GM19328 (cell line): ENCODE data around the gene DRG1.
"Not testable (repeated sequence)": the region's sequence is repeated elsewhere in the genome, so short reads cannot be mapped to it uniquely, and the experiment has no call there.

Source experiments
- ATAC-seq: cut with Tn5 transposase; IDR thresholded peaks from one replicate; pipeline ENCODE4 v1.9.1; 2021; ENCODE audit warnings: mild to moderate bottlenecking, moderate library complexity; ENCODE audit not compliant: unreplicated experiment

DRG1 gene, protein sequence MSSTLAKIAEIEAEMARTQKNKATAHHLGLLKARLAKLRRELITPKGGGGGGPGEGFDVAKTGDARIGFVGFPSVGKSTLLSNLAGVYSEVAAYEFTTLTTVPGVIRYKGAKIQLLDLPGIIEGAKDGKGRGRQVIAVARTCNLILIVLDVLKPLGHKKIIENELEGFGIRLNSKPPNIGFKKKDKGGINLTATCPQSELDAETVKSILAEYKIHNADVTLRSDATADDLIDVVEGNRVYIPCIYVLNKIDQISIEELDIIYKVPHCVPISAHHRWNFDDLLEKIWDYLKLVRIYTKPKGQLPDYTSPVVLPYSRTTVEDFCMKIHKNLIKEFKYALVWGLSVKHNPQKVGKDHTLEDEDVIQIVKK

DNA sequence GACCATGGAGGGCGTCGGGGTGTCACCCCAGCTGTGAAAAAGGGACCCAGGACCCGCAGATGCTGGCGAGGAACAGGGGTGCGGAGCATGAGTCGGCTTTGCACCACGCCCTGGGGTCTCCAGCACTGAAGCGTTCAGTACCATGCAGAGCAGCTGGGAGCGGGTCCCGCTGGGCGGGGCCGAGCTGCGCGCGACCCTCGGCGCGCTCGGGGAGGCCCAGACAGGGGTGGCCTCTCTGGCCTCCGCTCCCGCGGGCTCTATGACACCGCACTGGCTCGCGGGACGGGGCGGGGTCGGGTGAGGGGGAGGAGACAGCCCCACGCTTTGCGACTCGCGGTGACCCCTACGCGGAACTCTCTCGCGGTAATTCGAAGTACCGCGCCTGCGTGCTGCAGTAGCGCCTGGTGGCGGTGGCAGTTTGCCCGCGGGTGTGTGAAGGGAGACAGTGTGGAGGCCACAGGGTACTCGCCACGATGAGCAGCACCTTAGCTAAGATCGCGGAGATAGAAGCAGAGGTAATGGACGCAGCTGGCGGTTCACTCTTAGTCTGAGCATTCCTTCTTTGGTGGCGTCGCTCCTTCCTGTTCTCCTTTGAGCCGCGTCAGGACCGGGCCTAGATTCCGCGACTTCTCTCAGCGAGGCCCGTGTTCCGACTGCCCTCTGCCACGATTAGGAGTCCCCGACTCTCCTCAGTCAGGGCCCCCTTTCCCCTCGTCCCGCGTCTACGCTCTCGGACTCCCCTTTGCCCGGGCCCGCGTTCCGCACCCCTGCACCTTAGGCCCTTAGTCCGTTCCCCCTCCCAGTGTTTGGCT, at the start of gene DRG1:
Gene DRG1, plus strand, starts transcription at position 394 of the 812 bp plus-strand sequence. Its CDS starts 80 bp downstream, at position 474.
- peak; percentile 97 for ATAC-seq

DNA sequence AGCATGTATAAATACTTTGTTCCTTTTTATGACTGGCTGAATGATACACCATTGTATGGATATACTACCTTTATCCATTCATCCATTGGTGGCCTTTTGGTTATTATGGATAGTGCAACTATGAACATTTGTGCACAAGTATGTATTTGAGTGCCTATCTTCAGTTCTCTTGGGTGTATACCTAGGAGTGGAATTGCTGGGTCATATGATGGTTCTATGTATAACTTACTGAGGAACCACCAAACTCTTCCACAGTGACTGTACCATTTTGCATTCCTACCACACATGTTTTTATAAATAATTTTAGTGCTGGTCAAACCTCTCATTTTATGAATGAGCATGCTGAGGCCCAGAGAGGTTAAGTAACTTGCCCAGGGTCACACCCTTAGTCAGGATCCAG, 49.4 kb upstream of the DRG1 start:
- no peak for ATAC-seq

DNA sequence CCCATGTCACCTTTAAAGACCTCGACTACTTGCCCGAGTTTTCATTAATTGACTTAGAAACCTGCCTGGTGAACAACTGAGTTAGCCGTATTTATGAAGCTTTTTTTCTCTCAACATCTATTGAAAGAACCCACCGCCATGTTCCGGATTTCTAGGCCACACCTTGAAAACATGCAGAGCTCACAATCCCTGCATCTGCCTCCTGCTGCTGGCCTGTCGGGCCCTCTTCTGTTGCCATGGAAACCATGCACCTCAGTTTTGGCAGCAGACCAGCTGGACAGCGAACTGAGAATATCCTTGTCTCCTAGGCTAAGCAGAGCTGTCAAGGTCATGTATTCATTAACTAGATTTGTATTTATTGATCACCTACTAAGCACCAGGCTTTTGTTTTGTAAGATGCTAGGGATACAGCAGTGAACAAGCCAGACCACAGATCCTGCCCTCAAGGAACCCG, 49.0 kb upstream of the DRG1 start:
- ATAC-seq = no peak

DNA sequence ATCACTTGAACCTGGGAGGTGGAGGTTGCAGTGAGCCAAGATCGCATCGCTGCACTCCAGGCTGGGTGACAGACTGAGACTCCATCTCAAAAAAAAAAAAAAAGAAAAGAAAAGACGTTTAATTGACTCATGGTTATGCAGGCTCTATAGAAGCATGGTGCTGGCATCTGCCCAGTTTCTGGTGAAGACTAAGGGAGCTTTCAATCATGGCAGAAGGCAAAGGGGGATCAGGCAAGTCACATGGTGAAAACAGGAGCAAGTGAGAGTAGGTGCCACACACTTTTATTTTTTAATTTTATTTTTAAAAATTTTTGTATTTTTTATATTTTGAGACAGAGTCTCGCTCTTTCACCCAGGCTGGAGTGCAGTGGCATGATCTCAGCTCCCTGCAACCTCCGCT, 44.9 kb upstream of the DRG1 start:
- ATAC-seq = no peak

DNA sequence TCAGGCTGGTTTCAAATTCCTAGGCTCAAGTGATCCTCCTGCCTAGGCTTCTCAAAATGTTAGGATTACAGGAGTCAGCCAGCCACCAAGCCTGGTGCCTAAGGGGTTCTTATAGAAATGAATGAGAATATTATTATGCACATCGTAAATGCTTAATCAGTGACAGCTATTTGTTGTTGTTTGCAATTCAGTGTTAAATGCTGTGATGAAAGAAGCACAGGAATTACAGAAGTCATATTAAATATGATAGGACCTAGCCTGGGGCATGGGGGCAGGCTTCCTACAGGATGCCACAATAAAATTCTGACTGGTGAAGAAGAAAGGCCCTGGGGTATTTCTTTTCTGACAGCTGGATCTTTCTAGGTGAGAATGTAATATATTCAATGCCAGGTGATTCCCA, 39.4 kb upstream of the DRG1 start:
- no peak for ATAC-seq

DNA sequence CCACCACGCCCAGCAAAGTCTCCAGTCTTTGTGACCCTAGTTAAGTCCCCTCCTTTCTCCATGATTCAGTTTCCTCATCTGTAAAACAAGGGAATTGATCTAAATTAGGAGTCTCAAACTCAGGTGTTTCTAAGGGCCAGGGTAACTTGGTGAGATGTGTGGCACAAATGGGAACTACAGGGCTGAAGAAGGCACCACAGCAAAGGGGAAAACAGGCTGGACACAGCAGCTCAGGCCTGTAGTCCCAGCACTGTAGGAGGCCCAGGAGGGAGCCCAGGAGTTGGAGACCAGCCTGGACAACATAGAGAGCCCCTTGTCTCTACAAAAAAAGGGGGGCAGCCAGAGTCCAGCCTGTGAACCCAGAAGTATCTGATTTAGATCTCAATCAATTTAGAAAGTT, 37.7 kb upstream of the DRG1 start:
- ATAC-seq = no peak

DNA sequence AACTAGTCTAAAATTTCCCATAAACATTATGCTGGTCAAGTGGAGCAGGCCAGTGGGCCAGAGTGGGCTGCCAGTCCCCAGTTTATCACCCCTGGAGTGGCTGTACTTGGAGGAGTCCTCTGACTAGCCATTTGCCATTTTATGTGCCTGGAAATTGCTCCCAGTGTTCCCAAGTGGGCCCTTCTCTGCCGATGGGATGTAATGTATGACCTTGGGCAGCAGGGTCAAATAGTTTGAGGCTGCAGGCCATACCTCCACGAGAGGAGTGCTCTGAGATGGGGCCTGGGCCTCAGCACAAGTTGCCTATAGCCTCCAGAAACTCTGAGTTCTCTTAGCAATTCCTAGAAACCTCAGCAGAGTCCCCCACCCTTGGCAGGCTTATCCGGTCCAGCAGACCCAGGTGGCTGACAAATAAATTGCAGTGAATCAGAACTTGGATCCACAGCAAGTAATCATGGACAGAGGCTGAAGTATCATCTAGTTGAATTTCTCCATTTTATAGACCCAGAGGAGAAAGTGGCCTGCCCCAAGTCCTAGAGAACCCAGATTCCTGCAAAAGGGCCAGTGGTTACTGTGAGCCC, 35.4 kb upstream of the DRG1 start:
- no peak for ATAC-seq

DNA sequence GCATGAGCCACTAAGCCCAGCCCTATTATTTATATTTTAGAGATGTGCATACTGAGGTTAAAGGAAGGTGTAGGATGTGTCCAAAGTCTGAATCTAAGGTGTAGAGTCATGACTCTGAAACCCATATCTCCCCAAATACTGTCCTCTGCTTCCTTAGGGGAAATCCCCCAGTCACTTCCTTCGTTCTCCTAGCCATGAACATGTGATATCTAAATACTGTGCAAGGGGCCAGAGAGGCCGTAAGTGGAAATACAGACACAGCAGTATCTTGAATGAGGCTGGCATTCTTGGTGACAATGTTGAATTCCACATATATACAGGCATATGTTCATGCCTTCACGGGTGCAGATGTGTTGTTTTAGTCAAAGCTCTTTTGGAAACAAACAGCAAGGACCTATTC, 32.0 kb upstream of the DRG1 start:
- ATAC-seq = no peak

DNA sequence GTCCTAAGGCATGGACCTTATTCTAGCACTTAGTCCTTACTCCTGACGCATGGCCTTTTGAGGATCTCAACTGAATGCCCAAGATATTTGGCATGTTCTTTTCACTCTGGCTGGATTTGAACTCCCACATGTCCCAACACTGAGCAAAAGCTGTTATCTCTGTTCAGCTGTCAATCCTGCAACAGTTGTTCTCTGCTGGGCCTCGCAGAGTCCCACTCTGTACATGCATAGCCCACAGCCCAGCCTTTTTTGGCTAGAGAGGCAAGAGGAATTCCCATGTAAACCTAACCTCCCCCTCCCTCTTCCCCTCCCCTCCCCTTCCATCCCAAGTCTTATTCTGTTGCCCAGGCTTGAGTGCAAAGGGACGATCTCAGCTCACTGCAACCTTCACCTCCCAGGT, 21.8 kb upstream of the DRG1 start:
- ATAC-seq = no peak

DNA sequence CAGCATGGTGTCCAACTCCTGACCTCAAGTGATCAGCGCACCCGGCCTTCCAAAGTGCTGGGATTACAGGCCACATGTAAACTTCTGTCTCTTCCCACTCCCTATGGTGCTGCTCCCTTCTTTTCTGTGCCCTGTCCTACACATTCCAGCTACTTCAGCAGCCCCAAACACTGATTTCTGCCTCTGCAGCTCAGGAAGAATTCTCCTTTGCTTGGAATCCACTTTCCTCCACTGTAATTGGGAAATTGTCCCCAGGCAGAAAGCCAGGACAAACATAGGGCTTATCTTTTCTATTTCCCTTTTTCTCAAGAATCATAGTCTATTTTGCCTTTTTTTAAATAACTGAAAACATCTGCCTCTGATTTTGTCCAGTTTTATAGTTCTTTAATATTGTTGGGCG, 21.3 kb upstream of the DRG1 start:
- ATAC-seq = no peak

DNA sequence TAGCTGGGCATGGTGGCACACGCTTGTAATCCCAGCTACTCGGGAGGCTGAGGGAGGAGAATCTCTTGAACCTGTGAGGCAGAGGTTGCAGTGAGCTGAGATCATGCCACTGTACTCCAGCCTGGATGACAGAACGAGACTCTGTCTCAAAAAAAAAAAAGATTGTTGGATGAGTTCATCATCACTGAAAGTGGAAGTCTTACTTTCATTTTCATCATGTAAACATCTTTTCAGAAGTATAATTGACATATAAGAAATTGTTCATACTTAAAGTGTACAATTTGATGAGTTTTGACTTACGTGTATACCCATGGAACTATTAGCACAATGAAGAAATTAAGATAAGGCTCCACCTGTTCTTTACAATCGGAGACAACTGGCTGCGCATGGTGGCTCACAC, 20.8 kb upstream of the DRG1 start:
- not testable (repeated sequence) for ATAC-seq

DNA sequence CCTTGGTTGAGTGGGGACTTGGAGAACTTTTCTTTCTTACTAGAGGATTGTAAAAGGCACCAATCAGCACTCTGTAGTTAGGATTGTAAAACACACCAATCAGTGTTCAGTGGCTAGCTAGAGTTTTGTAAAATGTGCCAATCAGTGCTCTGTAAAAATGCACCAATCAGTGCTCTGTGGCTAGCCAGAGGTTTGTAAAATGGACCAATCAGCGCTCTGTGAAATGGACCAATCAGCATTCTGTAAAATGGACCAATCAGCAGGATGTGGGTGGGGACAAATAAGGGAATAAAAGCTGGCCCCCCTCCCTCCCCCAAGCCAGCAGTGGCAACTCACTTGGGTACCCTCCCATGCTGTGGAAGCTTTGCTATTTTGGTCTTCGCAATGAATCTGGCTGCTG, 5.5 kb upstream of the DRG1 start:
- ATAC-seq = no peak

DNA sequence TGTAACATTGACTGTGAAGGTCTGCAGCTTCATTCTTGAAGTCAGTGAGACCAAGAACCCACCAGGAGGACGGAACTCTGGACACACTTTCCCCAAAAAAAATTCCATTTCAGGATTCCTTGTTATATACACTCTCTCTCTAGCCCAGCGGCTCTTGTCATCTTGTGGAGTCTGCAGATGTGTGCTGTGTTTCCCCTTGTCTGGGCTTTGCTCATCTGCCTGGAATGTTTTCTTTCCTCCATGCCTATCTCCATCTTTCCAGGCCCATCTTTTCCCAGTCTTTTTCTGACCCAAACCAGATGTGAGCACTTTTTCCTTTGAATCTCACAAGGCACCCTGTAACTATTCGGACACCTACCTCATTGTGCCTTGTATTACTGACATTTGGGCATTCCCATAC, 5.1 kb upstream of the DRG1 start:
- ATAC-seq = no peak

DNA sequence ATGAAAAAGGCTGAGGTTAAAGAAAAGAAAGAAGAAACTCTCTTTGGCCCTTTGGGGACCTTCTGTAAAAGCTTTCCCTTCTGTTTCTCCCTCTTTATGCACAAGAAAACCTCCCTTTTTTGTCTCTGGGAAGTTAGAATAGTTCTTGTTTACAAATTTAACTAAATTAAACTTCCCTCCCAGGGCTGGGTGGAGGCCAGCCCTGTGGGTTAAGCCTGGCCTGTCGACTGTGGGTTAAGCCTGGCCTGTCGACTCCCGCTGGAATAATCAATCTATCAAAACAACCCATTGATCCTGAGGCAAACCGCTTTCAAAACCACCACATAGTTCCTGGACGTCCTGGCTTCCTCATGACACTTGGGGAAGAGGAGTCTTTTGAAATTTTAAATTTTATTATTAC, 1.2 kb upstream of the DRG1 start:
- ATAC-seq = no peak

DNA sequence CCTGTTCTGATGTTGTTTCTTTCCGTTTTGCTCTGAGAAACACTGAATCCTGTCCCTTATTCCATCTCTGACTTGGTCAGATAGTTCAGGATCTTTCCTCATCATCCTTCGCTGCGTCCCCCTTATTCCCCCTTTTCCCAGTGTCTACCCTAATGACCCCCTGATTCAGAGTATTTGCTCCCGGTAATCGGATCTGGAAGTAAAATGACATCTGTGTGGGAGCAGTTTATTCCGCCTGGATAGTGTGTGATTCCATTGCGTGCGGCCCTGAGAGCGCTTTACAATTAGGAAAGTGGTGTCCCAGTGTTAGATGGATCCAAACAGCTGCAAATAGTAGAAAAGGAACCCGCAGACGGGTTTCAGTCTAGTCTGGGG, 606 bp downstream of the DRG1 start:
- ATAC-seq = no peak

DNA sequence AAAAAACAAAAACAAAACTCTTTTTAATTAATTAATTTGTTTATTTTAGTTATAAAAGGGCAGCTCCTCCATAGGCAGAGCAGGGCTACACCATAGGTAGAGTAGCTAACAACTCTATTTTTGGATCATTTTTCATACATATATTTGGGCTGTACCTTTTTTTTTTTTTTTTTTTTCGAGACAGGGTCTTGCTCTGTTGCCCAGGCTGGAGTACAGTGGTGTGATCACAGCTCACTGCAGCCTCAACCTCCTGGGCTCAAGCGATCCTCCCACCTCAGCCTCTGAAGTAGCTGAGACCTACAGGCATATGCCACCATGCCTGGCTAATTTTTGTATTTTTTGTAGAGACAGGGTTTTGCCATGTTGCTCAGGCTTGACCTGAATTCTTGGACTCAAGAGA, 2.9 kb downstream of the DRG1 start:
- ATAC-seq = not testable (repeated sequence)

DNA sequence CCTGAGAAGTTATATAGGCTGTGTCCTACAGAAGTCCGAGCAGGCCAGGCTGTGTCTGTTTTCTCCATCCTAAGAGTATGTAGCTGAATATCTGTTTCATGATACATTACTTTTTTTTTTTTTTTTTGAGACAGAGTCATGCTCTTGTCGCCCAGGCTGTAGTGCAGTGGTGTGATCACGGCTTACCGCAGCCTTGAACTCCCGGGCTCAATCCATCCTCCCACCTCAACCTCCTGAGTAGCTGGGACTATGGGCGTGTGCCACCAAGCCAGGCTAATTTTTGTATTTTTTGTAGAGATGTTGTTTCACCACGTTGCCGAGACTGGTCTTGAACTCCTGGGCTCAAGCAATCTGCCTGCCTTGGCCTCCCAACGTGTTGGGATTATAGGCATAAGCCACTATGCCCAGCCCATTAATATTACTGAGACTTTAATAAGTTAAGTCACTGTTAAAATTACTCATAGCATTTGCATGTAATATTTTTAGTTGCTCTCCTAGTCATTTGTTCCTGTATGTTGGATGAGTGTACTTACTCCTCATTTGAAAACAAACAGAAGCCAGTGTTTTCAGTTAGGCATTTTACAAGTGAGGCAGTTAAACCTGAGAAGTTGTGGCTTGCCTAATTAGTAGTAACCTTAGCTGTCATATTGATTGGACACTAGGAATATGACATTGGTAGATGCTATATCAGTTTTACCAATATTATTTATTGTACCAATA, 26.1 kb downstream of the DRG1 start:
- ATAC-seq = no peak

DNA sequence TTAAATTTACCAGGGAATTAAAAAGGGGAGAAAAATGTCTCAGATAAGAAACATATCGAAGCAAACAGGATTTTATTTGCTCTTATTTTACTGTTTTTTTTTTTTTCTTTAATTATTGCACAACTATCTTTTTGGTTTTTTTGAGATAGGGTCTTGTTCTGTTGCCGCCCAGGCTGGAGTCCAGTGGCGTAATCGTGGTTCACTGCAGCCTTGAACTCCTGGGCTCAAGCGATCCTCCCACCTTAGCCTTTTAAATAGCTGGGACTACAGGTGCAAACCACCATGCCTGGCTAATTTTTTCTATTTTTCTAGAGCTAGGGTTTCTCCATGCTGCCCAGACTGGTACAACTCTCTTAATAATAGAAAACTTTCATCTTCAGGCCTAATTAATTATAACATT, 32.5 kb downstream of the DRG1 start:
- no peak for ATAC-seq

DNA sequence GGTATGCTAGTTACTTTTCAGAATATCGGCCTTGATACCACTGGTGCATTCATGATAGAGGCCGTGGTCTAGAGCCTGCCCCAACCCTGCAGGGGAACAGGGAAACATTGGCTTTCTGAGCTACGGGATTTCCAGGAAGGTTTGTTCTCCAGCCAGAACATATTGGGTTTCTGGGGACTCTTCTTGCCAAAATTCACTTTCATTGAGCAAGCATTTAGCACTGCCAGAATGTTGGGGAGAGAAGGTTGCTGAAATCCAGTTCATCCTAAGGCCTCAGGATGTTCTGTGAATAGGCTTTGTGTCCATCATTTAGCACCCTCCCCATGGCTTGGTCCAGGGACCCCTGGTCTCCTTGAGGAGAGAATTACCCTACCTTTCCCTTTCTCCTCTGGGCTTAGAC, 36.7 kb downstream of the DRG1 start:
- ATAC-seq = no peak

DNA sequence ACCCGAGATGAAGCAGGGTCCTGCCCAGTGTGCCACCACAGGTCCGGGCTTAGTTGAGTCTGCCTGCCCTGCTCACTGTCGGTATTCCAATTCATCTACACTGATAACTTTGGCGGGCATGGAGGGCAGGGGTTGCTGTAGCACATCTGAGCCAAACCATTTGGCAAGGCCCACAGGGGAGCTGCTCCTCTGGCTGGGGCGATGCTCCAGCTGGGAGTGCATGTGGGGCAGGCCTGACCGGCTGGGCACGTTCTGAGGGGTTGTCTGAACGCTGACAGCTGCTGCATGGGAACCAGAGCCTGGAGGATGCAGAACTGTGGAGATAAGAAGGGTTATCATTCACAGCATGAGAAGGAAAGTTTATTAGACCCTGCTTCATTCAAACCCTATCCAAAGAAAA, 40.4 kb downstream of the DRG1 start:
- ATAC-seq = no peak

DNA sequence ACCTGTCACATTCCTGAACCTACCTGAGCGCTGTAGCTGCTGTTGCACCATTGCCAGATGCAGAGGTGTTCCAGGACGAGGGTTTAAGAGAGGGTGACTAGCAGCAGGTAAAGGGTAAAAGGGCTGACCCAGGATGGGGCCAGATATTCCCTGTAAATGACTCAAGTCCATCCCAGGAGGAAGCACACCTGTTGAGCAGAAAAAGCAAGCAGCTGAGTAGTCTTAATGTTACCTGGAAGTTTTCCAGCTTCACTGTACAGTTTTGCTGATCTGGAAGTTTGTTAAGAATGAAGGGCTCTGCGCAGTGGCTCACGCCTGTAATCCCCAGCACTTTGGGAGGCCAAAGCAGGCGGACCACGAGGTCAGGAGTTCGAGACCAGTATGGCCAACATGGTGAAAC, 41.3 kb downstream of the DRG1 start:
- no peak for ATAC-seq
